ENCODE data around the gene CARHSP1.
"Not testable (repeated sequence)": the region's sequence is repeated elsewhere in the genome, so short reads cannot be mapped to it uniquely, and the experiment has no call there.

CARHSP1 gene

GRCh38 chr16:8868416-8869211, at the start of gene CARHSP1:
CARHSP1 (minus strand) TSS chr16:8869006; CDS start chr16:8859328, 9,678 bp downstream.
- FAIRE-seq (no peak), DNase-seq (ENCODE audit: insufficient read length, low spot score) (peak; percentile 93)

GRCh38 chr16:8917336-8917735, 48.5 kb upstream of the CARHSP1 start:
- not testable (repeated sequence) for DNase-seq (ENCODE audit: insufficient read length, low spot score); FAIRE-seq

GRCh38 chr16:8916541-8917225, 47.9 kb upstream of the CARHSP1 start:
- DNase-seq (ENCODE audit: insufficient read length, low spot score) = no peak
- FAIRE-seq = no peak

GRCh38 chr16:8915722-8916301, 47.0 kb upstream of the CARHSP1 start:
- no peak for DNase-seq (ENCODE audit: insufficient read length, low spot score)
- no peak for FAIRE-seq

- no peak for FAIRE-seq
- DNase-seq (ENCODE audit: insufficient read length, low spot score) = no peak
Measured at GRCh38 chr16:8914098-8914497, 45.3 kb upstream of the CARHSP1 start.

- no peak for DNase-seq (ENCODE audit: insufficient read length, low spot score)
- FAIRE-seq = no peak
Measured at GRCh38 chr16:8912793-8913192, 44.0 kb upstream of the CARHSP1 start.

- FAIRE-seq (no peak), DNase-seq (ENCODE audit: insufficient read length, low spot score) (no peak)
Measured at GRCh38 chr16:8910811-8911210, 42.0 kb upstream of the CARHSP1 start.

- FAIRE-seq = no peak
- DNase-seq (ENCODE audit: insufficient read length, low spot score) = no peak
Measured at GRCh38 chr16:8908810-8909468, 40.1 kb upstream of the CARHSP1 start.

- FAIRE-seq (no peak), DNase-seq (ENCODE audit: insufficient read length, low spot score) (no peak)
Measured at GRCh38 chr16:8907096-8907495, 38.3 kb upstream of the CARHSP1 start.

GRCh38 chr16:8905795-8906591, 37.2 kb upstream of the CARHSP1 start:
- no peak for DNase-seq (ENCODE audit: insufficient read length, low spot score)

GRCh38 chr16:8905168-8905762, 36.5 kb upstream of the CARHSP1 start:
- FAIRE-seq (no peak), DNase-seq (ENCODE audit: insufficient read length, low spot score) (peak; percentile 33)

More at GRCh38 chr16:8905795-8906591, 37.2 kb upstream of the CARHSP1 start:
- FAIRE-seq = no peak

- no peak for DNase-seq (ENCODE audit: insufficient read length, low spot score)
- no peak for FAIRE-seq
Measured at GRCh38 chr16:8904018-8904430, 35.2 kb upstream of the CARHSP1 start.

GRCh38 chr16:8903004-8903403, 34.2 kb upstream of the CARHSP1 start:
- DNase-seq (ENCODE audit: insufficient read length, low spot score) (no peak), FAIRE-seq (no peak)

GRCh38 chr16:8901320-8901861, 32.6 kb upstream of the CARHSP1 start:
- FAIRE-seq (no peak), DNase-seq (ENCODE audit: insufficient read length, low spot score) (no peak)

- DNase-seq (ENCODE audit: insufficient read length, low spot score) (no peak), FAIRE-seq (no peak)
Measured at GRCh38 chr16:8900343-8900742, 31.5 kb upstream of the CARHSP1 start.

GRCh38 chr16:8899709-8900317, 31.0 kb upstream of the CARHSP1 start:
- FAIRE-seq = no peak
- no peak for DNase-seq (ENCODE audit: insufficient read length, low spot score)

GRCh38 chr16:8898660-8899318, 30.0 kb upstream of the CARHSP1 start:
- DNase-seq (ENCODE audit: insufficient read length, low spot score) (no peak), FAIRE-seq (no peak)

GRCh38 chr16:8894736-8895334, 26.0 kb upstream of the CARHSP1 start:
- DNase-seq (ENCODE audit: insufficient read length, low spot score) = no peak
- FAIRE-seq = no peak
